HG03175 (cell line): ENCODE measurements around the gene GPR27.

ENCODE experiments used
- ATAC-seq: cut with Tn5 transposase; IDR thresholded peaks from one replicate; pipeline ENCODE4 v1.9.1; 2021; ENCODE audit warnings: mild to moderate bottlenecking, moderate library complexity; ENCODE audit not compliant: unreplicated experiment

Gene GPR27, protein sequence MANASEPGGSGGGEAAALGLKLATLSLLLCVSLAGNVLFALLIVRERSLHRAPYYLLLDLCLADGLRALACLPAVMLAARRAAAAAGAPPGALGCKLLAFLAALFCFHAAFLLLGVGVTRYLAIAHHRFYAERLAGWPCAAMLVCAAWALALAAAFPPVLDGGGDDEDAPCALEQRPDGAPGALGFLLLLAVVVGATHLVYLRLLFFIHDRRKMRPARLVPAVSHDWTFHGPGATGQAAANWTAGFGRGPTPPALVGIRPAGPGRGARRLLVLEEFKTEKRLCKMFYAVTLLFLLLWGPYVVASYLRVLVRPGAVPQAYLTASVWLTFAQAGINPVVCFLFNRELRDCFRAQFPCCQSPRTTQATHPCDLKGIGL

GRCh38 chr3:71753701-71754609 is at the start of gene GPR27:
Gene GPR27, plus strand, starts transcription at chr3:71753855. Its CDS starts 195 bp downstream, at chr3:71754050.
- no peak for ATAC-seq

GRCh38 chr3:71704915-71705314 is 48.7 kb upstream of the GPR27 start:
- no peak for ATAC-seq

- no peak for ATAC-seq
These were observed 48.0 kb upstream of the GPR27 start for GRCh38 chr3:71705681-71706080.

DNA sequence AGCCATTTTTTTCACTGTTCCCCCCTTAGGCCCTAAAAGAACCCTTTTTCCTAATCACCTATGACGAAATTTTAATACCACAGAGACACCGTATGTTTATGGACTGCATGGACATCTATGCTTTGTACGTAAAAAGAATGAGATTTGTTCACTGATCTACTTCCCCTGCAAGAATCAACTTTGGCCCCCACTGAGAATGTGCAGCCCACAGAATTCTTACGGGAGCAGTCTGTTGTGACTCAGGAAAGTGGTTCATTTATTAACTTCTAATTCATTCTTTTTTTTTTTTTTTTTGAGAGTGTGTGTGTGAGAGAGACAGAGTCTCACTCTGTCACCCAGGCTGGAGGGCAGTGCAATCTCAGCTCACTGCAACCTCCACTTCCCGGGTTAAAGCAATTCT is 46.1 kb upstream of the GPR27 start:
- no peak for ATAC-seq

- ATAC-seq: no peak
These were observed 45.1 kb upstream of the GPR27 start for GRCh38 chr3:71708476-71709105.

DNA sequence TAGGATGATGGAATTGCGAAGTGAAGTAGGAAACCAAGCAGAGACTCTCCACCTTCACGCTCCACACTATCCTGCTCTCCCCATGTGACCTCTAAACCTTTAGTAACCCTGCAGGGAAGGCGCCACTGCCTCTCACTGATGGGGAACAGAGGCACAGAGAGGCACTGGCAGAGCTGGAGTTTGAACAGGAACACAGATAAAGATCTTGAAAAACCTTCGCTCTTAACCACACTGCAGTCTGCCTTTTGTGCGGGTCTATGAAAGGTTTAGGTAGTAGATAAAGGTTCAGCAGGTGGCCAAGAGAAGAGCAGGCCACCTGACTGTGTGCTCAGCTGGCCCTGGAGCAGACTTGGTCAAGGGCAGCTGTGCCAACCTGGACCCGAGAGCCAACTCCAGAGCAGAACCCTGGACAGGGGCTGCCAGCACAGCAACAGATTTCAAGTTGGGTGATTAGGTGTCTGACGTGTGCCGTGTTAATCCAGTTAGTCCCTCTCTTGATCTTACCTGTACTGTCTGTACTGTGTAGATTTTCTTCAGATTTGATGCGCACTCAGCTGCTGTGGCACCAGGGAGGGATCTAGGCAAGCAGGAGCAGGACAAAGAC is 43.6 kb upstream of the GPR27 start:
- no peak for ATAC-seq

DNA sequence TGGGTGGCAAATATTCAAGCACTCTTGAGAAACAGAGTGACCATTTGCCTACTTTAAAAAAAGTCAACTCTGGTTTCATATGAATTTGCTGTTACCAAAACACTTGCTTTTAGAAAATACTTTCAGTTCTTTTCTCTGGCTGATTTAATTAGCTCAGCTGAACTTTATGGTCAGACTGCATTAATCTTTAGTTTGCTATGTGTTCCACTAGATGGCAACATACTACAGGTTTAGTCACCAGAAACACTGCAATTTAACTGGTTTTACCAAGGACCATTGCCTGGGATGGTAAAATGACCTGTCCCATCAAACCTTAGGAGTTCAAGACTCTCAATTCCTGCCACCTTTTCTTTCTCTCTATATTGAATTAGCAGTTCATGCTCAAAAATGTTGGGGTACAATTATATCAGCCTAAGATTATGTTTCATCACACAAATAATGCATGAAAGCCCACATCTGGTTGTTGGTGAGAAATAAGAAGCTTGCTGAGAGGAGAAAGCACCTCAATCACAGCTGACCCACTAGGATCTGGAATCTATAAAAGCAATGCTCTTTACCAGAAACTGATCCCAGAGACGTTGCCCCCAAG is 42.7 kb upstream of the GPR27 start:
- peak; percentile 87 for ATAC-seq

DNA sequence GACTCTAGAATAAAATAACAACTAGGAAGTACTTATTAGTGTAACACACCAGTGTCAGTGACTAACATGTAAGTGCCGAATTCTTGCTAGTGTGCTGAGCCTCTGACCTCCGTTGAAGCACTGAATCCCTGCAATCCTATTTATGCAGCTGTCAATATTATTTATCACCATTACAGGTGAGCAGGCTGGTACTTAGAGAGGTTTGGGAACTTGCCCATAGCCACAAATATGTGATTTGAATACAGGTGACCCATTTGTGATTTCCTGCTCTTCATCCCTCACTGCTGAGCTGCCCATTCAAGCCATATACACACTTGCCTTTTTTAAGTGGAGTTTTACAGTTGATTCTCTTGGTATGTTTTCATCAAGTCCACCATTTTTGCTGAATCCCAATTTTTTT is 40.6 kb upstream of the GPR27 start:
- no peak for ATAC-seq

DNA sequence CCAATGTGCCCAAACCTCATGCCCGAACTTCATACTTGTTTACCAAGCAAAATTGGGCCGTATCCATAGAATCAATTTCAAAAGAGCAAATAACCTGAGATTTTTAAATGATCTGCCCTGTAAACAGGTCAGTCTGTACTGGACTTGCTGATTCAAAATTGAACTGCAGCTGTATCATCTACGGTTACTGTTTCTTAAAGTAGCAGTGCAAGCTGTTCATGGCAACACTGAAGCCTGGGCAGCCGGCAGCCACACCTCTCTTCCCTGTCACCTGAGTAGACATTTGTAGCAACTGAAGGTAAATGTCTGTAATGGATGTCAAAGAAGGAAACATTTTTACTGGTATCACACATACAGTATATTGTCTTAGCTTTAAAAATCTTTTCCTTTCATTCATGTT is 39.1 kb upstream of the GPR27 start:
- ATAC-seq: no peak

DNA sequence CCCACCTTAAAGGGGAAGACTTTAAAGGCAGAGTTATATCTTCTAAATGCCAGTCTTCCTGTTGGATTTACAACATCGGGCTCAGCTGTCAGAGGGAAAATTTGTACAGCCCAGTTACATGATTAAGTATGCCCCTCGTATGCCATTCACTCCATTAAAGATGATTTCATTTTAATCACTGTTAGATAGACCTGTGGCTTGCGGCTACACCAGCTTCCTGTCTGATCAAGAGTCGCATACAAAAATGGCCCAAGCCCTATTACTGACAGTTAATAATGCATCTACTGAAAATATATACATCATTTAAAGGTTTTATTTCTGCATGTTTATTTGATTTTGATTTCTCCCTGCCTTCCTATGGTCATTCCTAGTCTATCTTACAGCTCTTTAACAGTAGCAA is 35.6 kb upstream of the GPR27 start:
- no peak for ATAC-seq

GRCh38 chr3:71721002-71721401 is 32.7 kb upstream of the GPR27 start:
- ATAC-seq: no peak

DNA sequence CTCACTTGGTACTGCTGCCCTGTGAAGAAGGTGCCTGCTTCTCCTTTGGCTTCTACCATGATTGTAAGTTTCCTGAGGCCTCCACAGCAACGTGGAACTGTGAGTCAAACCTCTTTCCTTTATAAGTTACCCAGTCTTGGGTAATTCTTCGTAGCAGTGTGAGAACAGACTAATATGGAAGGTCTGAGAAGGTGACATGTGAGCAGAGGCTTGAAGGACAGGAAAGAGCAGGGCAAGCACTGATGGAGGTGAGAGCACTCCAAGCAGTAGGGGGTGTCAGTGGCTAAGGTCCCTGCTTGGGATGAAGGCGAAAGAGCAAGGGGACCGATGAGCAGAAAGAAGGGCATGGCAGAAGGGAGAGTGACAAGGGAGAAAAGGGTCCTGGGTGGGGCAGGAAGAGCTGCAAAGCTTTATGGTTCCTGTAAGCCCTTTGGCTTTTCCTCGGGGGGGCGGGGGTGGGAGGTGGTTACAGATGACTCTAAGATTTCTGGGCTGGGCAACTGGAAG is 32.0 kb upstream of the GPR27 start:
- no peak for ATAC-seq

DNA sequence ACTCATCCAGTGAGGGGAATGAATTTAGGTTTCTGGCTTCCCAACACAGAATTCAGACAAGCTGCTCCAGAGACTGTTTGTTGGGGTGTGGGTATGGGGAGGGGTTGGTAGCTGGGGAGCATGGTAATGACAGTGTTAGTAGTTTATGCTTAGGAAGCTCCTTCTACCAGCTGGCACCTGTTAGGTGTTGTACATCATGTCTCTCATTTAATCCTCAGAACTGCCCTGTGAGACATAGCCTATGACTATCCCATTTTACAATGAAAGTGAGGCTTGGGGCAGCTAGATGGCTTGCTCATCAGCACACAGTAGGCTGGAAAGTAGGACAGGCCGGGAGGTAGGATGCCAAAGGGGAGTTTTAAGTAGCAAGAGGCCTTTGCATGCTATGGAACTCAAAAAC is 31.0 kb upstream of the GPR27 start:
- no peak for ATAC-seq

GRCh38 chr3:71723452-71724170 is 30.0 kb upstream of the GPR27 start:
- ATAC-seq: peak; percentile 53

- no peak for ATAC-seq
These were observed 29.5 kb upstream of the GPR27 start for GRCh38 chr3:71724171-71724453.

DNA sequence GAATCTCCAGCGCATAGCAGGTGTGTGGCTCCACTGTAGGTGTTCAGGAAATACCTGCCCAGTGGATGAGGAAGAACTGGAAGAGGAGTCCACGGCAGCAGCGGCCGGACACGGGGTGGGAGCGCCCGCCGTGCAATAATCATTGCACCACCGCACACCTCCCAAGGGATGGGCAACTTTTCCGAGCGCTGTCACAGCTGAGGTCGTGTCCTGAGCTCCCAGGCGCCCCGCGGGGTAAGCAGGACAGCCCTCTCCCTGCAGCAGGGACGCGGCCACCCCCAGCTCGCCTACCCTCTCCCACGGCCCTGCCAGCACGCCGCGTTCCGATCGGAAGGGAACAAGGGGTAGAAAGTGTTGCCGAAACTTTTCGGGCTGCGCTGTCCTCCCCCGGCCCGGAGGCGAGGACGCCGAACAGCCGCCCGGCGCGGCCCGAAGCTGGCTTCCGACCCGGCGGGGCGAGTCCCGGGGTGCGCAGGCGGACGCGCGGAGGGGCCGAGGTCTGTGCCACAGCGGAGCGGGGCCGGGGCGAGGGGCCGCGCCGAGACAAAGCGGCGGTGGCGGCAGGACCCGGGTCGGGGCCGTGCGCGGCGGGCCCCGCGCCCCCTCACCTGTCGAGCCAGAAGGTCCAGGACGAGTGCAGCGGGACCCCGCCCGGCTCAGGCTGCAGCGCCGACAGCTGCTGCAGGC is 28.9 kb upstream of the GPR27 start:
- peak; percentile 43 for ATAC-seq

- peak; percentile 32 for ATAC-seq
These were observed 28.2 kb upstream of the GPR27 start, which contains the start of gene EIF4E3 for GRCh38 chr3:71725271-71725991. Gene EIF4E3, minus strand, starts transcription at chr3:71725402. Its CDS starts 35 bp downstream, at chr3:71725367.

GRCh38 chr3:71726146-71726545 is 27.5 kb upstream of the GPR27 start:
- no peak for ATAC-seq
